ENCODE results near the gene CCDC116.

DNA sequence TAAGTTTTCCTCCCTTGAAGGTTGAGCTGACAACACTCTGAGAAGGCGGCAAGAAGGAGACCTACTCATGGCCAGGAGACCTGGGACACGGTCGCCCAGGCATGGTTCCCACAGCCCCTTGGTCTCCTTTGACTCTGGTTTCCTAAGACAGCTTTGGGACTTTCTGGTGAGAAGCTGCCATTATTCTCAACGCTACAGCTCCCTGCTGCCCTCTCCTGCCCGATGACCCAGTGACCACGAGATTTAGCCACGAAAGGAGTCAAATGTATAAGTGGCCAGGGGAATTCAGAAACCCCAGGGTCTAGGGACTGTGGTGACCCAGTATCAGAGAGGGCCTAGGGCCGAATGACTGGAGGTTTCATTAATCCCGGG is 8.8 kb downstream of the CCDC116 start:
- TF ChIP-seq POLR2A (IDR thresholded peaks at IDR 0.05), result no peak
- TF ChIP-seq, protein P1, sequence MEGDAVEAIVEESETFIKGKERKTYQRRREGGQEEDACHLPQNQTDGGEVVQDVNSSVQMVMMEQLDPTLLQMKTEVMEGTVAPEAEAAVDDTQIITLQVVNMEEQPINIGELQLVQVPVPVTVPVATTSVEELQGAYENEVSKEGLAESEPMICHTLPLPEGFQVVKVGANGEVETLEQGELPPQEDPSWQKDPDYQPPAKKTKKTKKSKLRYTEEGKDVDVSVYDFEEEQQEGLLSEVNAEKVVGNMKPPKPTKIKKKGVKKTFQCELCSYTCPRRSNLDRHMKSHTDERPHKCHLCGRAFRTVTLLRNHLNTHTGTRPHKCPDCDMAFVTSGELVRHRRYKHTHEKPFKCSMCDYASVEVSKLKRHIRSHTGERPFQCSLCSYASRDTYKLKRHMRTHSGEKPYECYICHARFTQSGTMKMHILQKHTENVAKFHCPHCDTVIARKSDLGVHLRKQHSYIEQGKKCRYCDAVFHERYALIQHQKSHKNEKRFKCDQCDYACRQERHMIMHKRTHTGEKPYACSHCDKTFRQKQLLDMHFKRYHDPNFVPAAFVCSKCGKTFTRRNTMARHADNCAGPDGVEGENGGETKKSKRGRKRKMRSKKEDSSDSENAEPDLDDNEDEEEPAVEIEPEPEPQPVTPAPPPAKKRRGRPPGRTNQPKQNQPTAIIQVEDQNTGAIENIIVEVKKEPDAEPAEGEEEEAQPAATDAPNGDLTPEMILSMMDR (IDR thresholded peaks at IDR 0.05), result peak in 10 of 12 donors; percentile 10 to 55 (median 36)
